Measurements from ENCODE around the gene TES.

TES gene

GRCh38 chr7:116208919-116209318 is 1.4 kb upstream of the TES start:
- Histone ChIP-seq H4K5ac (ENCODE audit: low read length) (no peak overlapping the region), H3K4me2 (ENCODE audit: low read length) (no peak overlapping the region), H3K56ac (ENCODE audit: low read length) (no peak overlapping the region), H3K4me3 (ENCODE audit: low read length) (no peak overlapping the region), H3K23ac (ENCODE audit: low read length) (no peak overlapping the region), H3K79me2 (ENCODE audit: control insufficient read depth, insufficient read depth, low read length) (peaks cover 13% of the 10 kb centered on the region), H3K18ac (ENCODE audit: low read length) (no peak overlapping the region), H3K27me3 (ENCODE audit: insufficient read depth, low read length, poor library complexity) (no peaks in the 10 kb centered on the region), H3K9ac (ENCODE audit: low read length) (no peak overlapping the region), H4K8ac (ENCODE audit: low read depth, low read length) (no peak overlapping the region), H3K27ac (ENCODE audit: low read depth, low read length) (no peak overlapping the region), H2BK15ac (replicated peaks; ENCODE audit: low read depth) (no peak overlapping the region), H2BK120ac (ENCODE audit: low read depth, low read length) (no peak overlapping the region), H2AK5ac (ENCODE audit: low read length) (no peak overlapping the region), H3K79me1 (ENCODE audit: low read length) (no peaks in the 10 kb centered on the region), H3K4ac (ENCODE audit: low read depth, low read length) (no peak overlapping the region), H3K36me3 (ENCODE audit: control insufficient read depth, insufficient read depth, low read length) (no peaks in the 10 kb centered on the region), H2BK5ac (ENCODE audit: low read length) (no peak overlapping the region), H3K4me1 (ENCODE audit: control insufficient read depth, low read depth, low read length) (no peaks in the 10 kb centered on the region)
- no peak for DNase-seq
- WGBS (ENCODE audit: extremely low coverage, insufficient coverage, low lambda C conversion rate), result no CpG with 5 or more reads among the region's 1 CpG

GRCh38 chr7:116209561-116210070 is 723 bp upstream of the TES start:
- H4K5ac ChIP-seq (ENCODE audit: low read length), result peak overlapping the region; percentile 29
- H3K56ac ChIP-seq (ENCODE audit: low read length), result peak overlapping the region; percentile 45
- peaks cover 17% of the 10 kb centered on the region for H3K79me2 ChIP-seq (ENCODE audit: control insufficient read depth, insufficient read depth, low read length)
- no peaks in the 10 kb centered on the region for H3K4me1 ChIP-seq (ENCODE audit: control insufficient read depth, low read depth, low read length)
- no peaks in the 10 kb centered on the region for H3K27me3 ChIP-seq (ENCODE audit: insufficient read depth, low read length, poor library complexity)
- no peaks in the 10 kb centered on the region for H3K36me3 ChIP-seq (ENCODE audit: control insufficient read depth, insufficient read depth, low read length)
- no peak overlapping the region for H2AK5ac ChIP-seq (ENCODE audit: low read length)
- H2BK120ac ChIP-seq (ENCODE audit: low read depth, low read length), result no peak overlapping the region
- no peak overlapping the region for H2BK5ac ChIP-seq (ENCODE audit: low read length)
- H2BK15ac ChIP-seq (replicated peaks; ENCODE audit: low read depth), result no peak overlapping the region
- no peak overlapping the region for H3K23ac ChIP-seq (ENCODE audit: low read length)
- H3K79me1 ChIP-seq (ENCODE audit: low read length), result peaks cover 2% of the 10 kb centered on the region
- H3K9ac ChIP-seq (ENCODE audit: low read length), result no peak overlapping the region
- no peak overlapping the region for H3K27ac ChIP-seq (ENCODE audit: low read depth, low read length)
- no peak overlapping the region for H4K8ac ChIP-seq (ENCODE audit: low read depth, low read length)
- H3K4ac ChIP-seq (ENCODE audit: low read depth, low read length), result no peak overlapping the region
- H3K18ac ChIP-seq (ENCODE audit: low read length), result no peak overlapping the region
- no CpG with 5 or more reads among the region's 6 CpGs for WGBS (ENCODE audit: extremely low coverage, insufficient coverage, low lambda C conversion rate)
- H3K4me2 ChIP-seq (ENCODE audit: low read length), result no peak overlapping the region
- no peak overlapping the region for H3K4me3 ChIP-seq (ENCODE audit: low read length)
- DNase-seq, result peak; percentile 40

GRCh38 chr7:116211006-116211912 is 920 bp downstream of the TES start:
- peak overlapping the region; percentile 81 for H3K9ac ChIP-seq (ENCODE audit: low read length)

GRCh38 chr7:116211913-116212596 is 1.7 kb downstream of the TES start:
- no peak overlapping the region for H3K4me2 ChIP-seq (ENCODE audit: low read length)
- H4K5ac ChIP-seq (ENCODE audit: low read length), result no peak overlapping the region
- DNase-seq, result no peak
- H3K27ac ChIP-seq (ENCODE audit: low read depth, low read length), result no peak overlapping the region
- H3K36me3 ChIP-seq (ENCODE audit: control insufficient read depth, insufficient read depth, low read length), result no peaks in the 10 kb centered on the region
- no peaks in the 10 kb centered on the region for H3K27me3 ChIP-seq (ENCODE audit: insufficient read depth, low read length, poor library complexity)
- no peak overlapping the region for H2AK5ac ChIP-seq (ENCODE audit: low read length)
- H4K8ac ChIP-seq (ENCODE audit: low read depth, low read length), result no peak overlapping the region
- no peak overlapping the region for H2BK15ac ChIP-seq (replicated peaks; ENCODE audit: low read depth)
- no peak overlapping the region for H3K4ac ChIP-seq (ENCODE audit: low read depth, low read length)
- no peak overlapping the region for H3K18ac ChIP-seq (ENCODE audit: low read length)
- no peak overlapping the region for H2BK5ac ChIP-seq (ENCODE audit: low read length)
- H3K56ac ChIP-seq (ENCODE audit: low read length), result no peak overlapping the region
- H3K23ac ChIP-seq (ENCODE audit: low read length), result no peak overlapping the region
- peaks cover 32% of the 10 kb centered on the region for H3K79me2 ChIP-seq (ENCODE audit: control insufficient read depth, insufficient read depth, low read length)
- no peak overlapping the region for H3K4me3 ChIP-seq (ENCODE audit: low read length)
- peaks cover 2% of the 10 kb centered on the region for H3K79me1 ChIP-seq (ENCODE audit: low read length)
- H3K4me1 ChIP-seq (ENCODE audit: control insufficient read depth, low read depth, low read length), result no peaks in the 10 kb centered on the region
- no peak overlapping the region for H3K9ac ChIP-seq (ENCODE audit: low read length)
- no CpG with 5 or more reads among the region's 7 CpGs for WGBS (ENCODE audit: extremely low coverage, insufficient coverage, low lambda C conversion rate)
- no peak overlapping the region for H2BK120ac ChIP-seq (ENCODE audit: low read depth, low read length)

More at GRCh38 chr7:116211006-116211912, 920 bp downstream of the TES start:
- DNase-seq, result peak; percentile 96
- no CpG with 5 or more reads among the region's 27 CpGs for WGBS (ENCODE audit: extremely low coverage, insufficient coverage, low lambda C conversion rate)
- Histone ChIP-seq H2BK15ac (replicated peaks; ENCODE audit: low read depth) (no peak overlapping the region), H2BK120ac (ENCODE audit: low read depth, low read length) (no peak overlapping the region), H4K5ac (ENCODE audit: low read length) (no peak overlapping the region), H3K56ac (ENCODE audit: low read length) (peak overlapping the region; percentile 83), H3K36me3 (ENCODE audit: control insufficient read depth, insufficient read depth, low read length) (no peaks in the 10 kb centered on the region), H3K4me1 (ENCODE audit: control insufficient read depth, low read depth, low read length) (no peaks in the 10 kb centered on the region), H4K8ac (ENCODE audit: low read depth, low read length) (no peak overlapping the region), H3K4ac (ENCODE audit: low read depth, low read length) (peak overlapping the region; percentile 89), H3K27me3 (ENCODE audit: insufficient read depth, low read length, poor library complexity) (no peaks in the 10 kb centered on the region), H3K23ac (ENCODE audit: low read length) (peak overlapping the region; percentile 26), H3K27ac (ENCODE audit: low read depth, low read length) (peak overlapping the region; percentile 94), H3K79me1 (ENCODE audit: low read length) (peaks cover 2% of the 10 kb centered on the region), H3K79me2 (ENCODE audit: control insufficient read depth, insufficient read depth, low read length) (peaks cover 29% of the 10 kb centered on the region), H3K18ac (ENCODE audit: low read length) (peak overlapping the region; percentile 94), H3K4me2 (ENCODE audit: low read length) (peak overlapping the region; percentile 73), H2BK5ac (ENCODE audit: low read length) (peak overlapping the region; percentile 28), H3K4me3 (ENCODE audit: low read length) (peak overlapping the region; percentile 85), H2AK5ac (ENCODE audit: low read length) (no peak overlapping the region)

GRCh38 chr7:116212869-116213268 is 2.5 kb downstream of the TES start:
- Histone ChIP-seq H4K8ac (ENCODE audit: low read depth, low read length) (no peak overlapping the region), H2AK5ac (ENCODE audit: low read length) (no peak overlapping the region), H3K9ac (ENCODE audit: low read length) (peak overlapping the region; percentile 9), H3K18ac (ENCODE audit: low read length) (no peak overlapping the region), H3K56ac (ENCODE audit: low read length) (no peak overlapping the region), H3K4me1 (ENCODE audit: control insufficient read depth, low read depth, low read length) (peaks cover under 1% of the 10 kb centered on the region), H2BK15ac (replicated peaks; ENCODE audit: low read depth) (no peak overlapping the region), H3K36me3 (ENCODE audit: control insufficient read depth, insufficient read depth, low read length) (no peaks in the 10 kb centered on the region), H3K4ac (ENCODE audit: low read depth, low read length) (no peak overlapping the region), H3K27me3 (ENCODE audit: insufficient read depth, low read length, poor library complexity) (no peaks in the 10 kb centered on the region), H3K27ac (ENCODE audit: low read depth, low read length) (no peak overlapping the region), H3K4me2 (ENCODE audit: low read length) (no peak overlapping the region), H3K4me3 (ENCODE audit: low read length) (no peak overlapping the region), H2BK120ac (ENCODE audit: low read depth, low read length) (no peak overlapping the region), H2BK5ac (ENCODE audit: low read length) (no peak overlapping the region), H3K23ac (ENCODE audit: low read length) (no peak overlapping the region), H3K79me1 (ENCODE audit: low read length) (peaks cover 2% of the 10 kb centered on the region), H4K5ac (ENCODE audit: low read length) (no peak overlapping the region), H3K79me2 (ENCODE audit: control insufficient read depth, insufficient read depth, low read length) (peaks cover 35% of the 10 kb centered on the region)
- DNase-seq, result no peak
- WGBS (ENCODE audit: extremely low coverage, insufficient coverage, low lambda C conversion rate), result no CpG with 5 or more reads among the region's 4 CpGs

Measured in mesendoderm (in vitro differentiated cells).